Measurements from ENCODE around the gene C10orf90.

The C10orf90 gene

GRCh38 chr10:126500185-126500584 lies 170.3 kb downstream of the C10orf90 start:
- Histone ChIP-seq H3F3A (ENCODE audit: low read depth) (no peaks in the 10 kb centered on the region), H3K79me2 (ENCODE audit: insufficient read depth, low read length) (no peaks in the 10 kb centered on the region), H3K9me3 (ENCODE audit: insufficient read depth, low read depth, low read length) (peaks cover 6% of the 10 kb centered on the region; the same call in 1 of the 2 replicates), H3K36me3 (ENCODE audit: insufficient read depth, low read length) (no peaks in the 10 kb centered on the region), H3K9ac (ENCODE audit: low read depth, low read length, poor library complexity, severe bottlenecking) (no peak overlapping the region), H4K20me1 (ENCODE audit: insufficient read depth, low read length, poor library complexity, severe bottlenecking) (no peaks in the 10 kb centered on the region), H3K4me1 (ENCODE audit: insufficient read depth, low read length, poor library complexity, severe bottlenecking) (no peaks in the 10 kb centered on the region), H3K4me2 (ENCODE audit: low read depth, low read length, poor library complexity, severe bottlenecking) (no peak overlapping the region), H3K4me3 (ENCODE audit: low read length, poor library complexity, severe bottlenecking) (no peak overlapping the region), H3K27me3 (ENCODE audit: insufficient read depth, low read length, poor library complexity, severe bottlenecking) (no peaks in the 10 kb centered on the region), H2AFZ (ENCODE audit: low read length) (no peak overlapping the region), H3K9me2 (replicated peaks; ENCODE audit: low read depth, low read length) (no peaks in the 10 kb centered on the region)
- TF ChIP-seq EZH2phosphoT487 (IDR thresholded peaks at IDR 0.05; ENCODE audit: borderline replicate concordance) (no peak), CTCF (conservative IDR thresholded peaks at IDR 0.05; ENCODE audit: low read length) (no peak)

GRCh38 chr10:126499744-126500143 lies 170.7 kb downstream of the C10orf90 start:
- Histone ChIP-seq H3K36me3 (ENCODE audit: insufficient read depth, low read length) (no peaks in the 10 kb centered on the region), H3K4me1 (ENCODE audit: insufficient read depth, low read length, poor library complexity, severe bottlenecking) (no peaks in the 10 kb centered on the region), H3K27me3 (ENCODE audit: insufficient read depth, low read length, poor library complexity, severe bottlenecking) (no peaks in the 10 kb centered on the region), H3K9me2 (replicated peaks; ENCODE audit: low read depth, low read length) (no peaks in the 10 kb centered on the region), H3K9me3 (ENCODE audit: insufficient read depth, low read depth, low read length) (peaks cover 6% of the 10 kb centered on the region; the same call in 1 of the 2 replicates), H3K4me2 (ENCODE audit: low read depth, low read length, poor library complexity, severe bottlenecking) (no peak overlapping the region), H4K20me1 (ENCODE audit: insufficient read depth, low read length, poor library complexity, severe bottlenecking) (no peaks in the 10 kb centered on the region), H2AFZ (ENCODE audit: low read length) (no peak overlapping the region), H3K79me2 (ENCODE audit: insufficient read depth, low read length) (no peaks in the 10 kb centered on the region), H3K4me3 (ENCODE audit: low read length, poor library complexity, severe bottlenecking) (no peak overlapping the region), H3F3A (ENCODE audit: low read depth) (no peaks in the 10 kb centered on the region), H3K9ac (ENCODE audit: low read depth, low read length, poor library complexity, severe bottlenecking) (no peak overlapping the region)
- TF ChIP-seq CTCF (conservative IDR thresholded peaks at IDR 0.05; ENCODE audit: low read length) (no peak), EZH2phosphoT487 (IDR thresholded peaks at IDR 0.05; ENCODE audit: borderline replicate concordance) (no peak)

GRCh38 chr10:126497672-126498071 lies 172.8 kb downstream of the C10orf90 start:
- Histone ChIP-seq H3K4me3 (ENCODE audit: low read length, poor library complexity, severe bottlenecking) (no peak overlapping the region), H3K9ac (ENCODE audit: low read depth, low read length, poor library complexity, severe bottlenecking) (no peak overlapping the region), H3K36me3 (ENCODE audit: insufficient read depth, low read length) (no peaks in the 10 kb centered on the region), H4K20me1 (ENCODE audit: insufficient read depth, low read length, poor library complexity, severe bottlenecking) (no peaks in the 10 kb centered on the region), H3K79me2 (ENCODE audit: insufficient read depth, low read length) (no peaks in the 10 kb centered on the region), H3K9me2 (replicated peaks; ENCODE audit: low read depth, low read length) (no peaks in the 10 kb centered on the region), H3K9me3 (ENCODE audit: insufficient read depth, low read depth, low read length) (peaks cover 6% of the 10 kb centered on the region; the same call in 1 of the 2 replicates), H2AFZ (ENCODE audit: low read length) (no peak overlapping the region), H3F3A (ENCODE audit: low read depth) (no peaks in the 10 kb centered on the region), H3K4me2 (ENCODE audit: low read depth, low read length, poor library complexity, severe bottlenecking) (no peak overlapping the region), H3K27me3 (ENCODE audit: insufficient read depth, low read length, poor library complexity, severe bottlenecking) (no peaks in the 10 kb centered on the region), H3K4me1 (ENCODE audit: insufficient read depth, low read length, poor library complexity, severe bottlenecking) (no peaks in the 10 kb centered on the region)
- TF ChIP-seq CTCF (conservative IDR thresholded peaks at IDR 0.05; ENCODE audit: low read length) (no peak), EZH2phosphoT487 (IDR thresholded peaks at IDR 0.05; ENCODE audit: borderline replicate concordance) (no peak)
